ENCODE results near the gene ZNF57. TPM values are rescaled to one million over a fixed set of nuclear protein-coding genes. Genes with fewer than 3 reads are reported as not detected.
A peak's percentile ranks its signal among the peaks of the same experiment; 100 is the strongest.

Gene ZNF57
- total and polyA plus RNA-seq, 9 of the 15 experiments (the other 6 are each of a cell fraction or from before 2014, with no cell fraction given) = 3.9 to 13.5 (median 7.8) TPM

- TF ChIP-seq PATZ1 (CRISPR knock-in tag; IDR thresholded peaks at IDR 0.05; ENCODE audit: borderline replicate concordance) (no peak), CBX2 (IDR thresholded peaks at IDR 0.05; ENCODE audit: insufficient read depth, low read length, poor library complexity, severe bottlenecking) (no peak), NELFE (IDR thresholded peaks at IDR 0.05; ENCODE audit: insufficient read depth, insufficient read length) (no peak), ZFP36 (IDR thresholded peaks at IDR 0.05; ENCODE audit: low read depth, low read length, partially characterized antibody) (no peak), STAT6 (CRISPR knock-in tag; IDR thresholded peaks at IDR 0.05) (no peak), PHF21A (IDR thresholded peaks at IDR 0.05; ENCODE audit: borderline replicate concordance, low read depth) (no peak), RUNX1 (IDR thresholded peaks at IDR 0.05; ENCODE audit: low read depth) (0 out of 2 replicates have a peak, but pooled peaks have one; percentile 20), ZNF174 (CRISPR knock-in tag; IDR thresholded peaks at IDR 0.05) (no peak), NR4A1 (CRISPR knock-in tag; IDR thresholded peaks at IDR 0.05) (no peak), NR4A1 (tag; IDR thresholded peaks at IDR 0.05) (no peak), DNMT1 (IDR thresholded peaks at IDR 0.05) (no peak), PHF8 (IDR thresholded peaks at IDR 0.05; ENCODE audit: borderline replicate concordance, low read length) (no peak), HMGXB4 (CRISPR knock-in tag; IDR thresholded peaks at IDR 0.05) (no peak), ILF3 (IDR thresholded peaks at IDR 0.05; ENCODE audit: borderline replicate concordance) (no peak), TEAD4 (IDR thresholded peaks at IDR 0.05; ENCODE audit: low read length) (peak; percentile 89), TEAD4 (CRISPR knock-in tag; IDR thresholded peaks at IDR 0.05; ENCODE audit: borderline replicate concordance) (no peak)
- TF ChIP-seq, protein P1, sequence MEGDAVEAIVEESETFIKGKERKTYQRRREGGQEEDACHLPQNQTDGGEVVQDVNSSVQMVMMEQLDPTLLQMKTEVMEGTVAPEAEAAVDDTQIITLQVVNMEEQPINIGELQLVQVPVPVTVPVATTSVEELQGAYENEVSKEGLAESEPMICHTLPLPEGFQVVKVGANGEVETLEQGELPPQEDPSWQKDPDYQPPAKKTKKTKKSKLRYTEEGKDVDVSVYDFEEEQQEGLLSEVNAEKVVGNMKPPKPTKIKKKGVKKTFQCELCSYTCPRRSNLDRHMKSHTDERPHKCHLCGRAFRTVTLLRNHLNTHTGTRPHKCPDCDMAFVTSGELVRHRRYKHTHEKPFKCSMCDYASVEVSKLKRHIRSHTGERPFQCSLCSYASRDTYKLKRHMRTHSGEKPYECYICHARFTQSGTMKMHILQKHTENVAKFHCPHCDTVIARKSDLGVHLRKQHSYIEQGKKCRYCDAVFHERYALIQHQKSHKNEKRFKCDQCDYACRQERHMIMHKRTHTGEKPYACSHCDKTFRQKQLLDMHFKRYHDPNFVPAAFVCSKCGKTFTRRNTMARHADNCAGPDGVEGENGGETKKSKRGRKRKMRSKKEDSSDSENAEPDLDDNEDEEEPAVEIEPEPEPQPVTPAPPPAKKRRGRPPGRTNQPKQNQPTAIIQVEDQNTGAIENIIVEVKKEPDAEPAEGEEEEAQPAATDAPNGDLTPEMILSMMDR (IDR thresholded peaks at IDR 0.05 in 2 of 3, conservative IDR thresholded peaks at IDR 0.05 in 1 of 3; ENCODE audit: insufficient read depth in 2 of 3, low read depth in 1 of 3, low read length in 3 of 3) = no peak
- TF ChIP-seq, protein P2, sequence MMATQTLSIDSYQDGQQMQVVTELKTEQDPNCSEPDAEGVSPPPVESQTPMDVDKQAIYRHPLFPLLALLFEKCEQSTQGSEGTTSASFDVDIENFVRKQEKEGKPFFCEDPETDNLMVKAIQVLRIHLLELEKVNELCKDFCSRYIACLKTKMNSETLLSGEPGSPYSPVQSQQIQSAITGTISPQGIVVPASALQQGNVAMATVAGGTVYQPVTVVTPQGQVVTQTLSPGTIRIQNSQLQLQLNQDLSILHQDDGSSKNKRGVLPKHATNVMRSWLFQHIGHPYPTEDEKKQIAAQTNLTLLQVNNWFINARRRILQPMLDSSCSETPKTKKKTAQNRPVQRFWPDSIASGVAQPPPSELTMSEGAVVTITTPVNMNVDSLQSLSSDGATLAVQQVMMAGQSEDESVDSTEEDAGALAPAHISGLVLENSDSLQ (IDR thresholded peaks at IDR 0.05) = 0 out of 2 replicates have a peak, but pooled peaks have one; percentile 11
Measured at GRCh38 chr19:2865334-2866100, 35.2 kb upstream of the ZNF57 start (continued).

Data from K562 (cell line).